DMS 273 (cell line): ENCODE data around the gene PAK6.

Experiments
- DNase-seq: peaks from one replicate; lab custom pipeline; 2025; ENCODE audit not compliant: unreplicated experiment; lab: John Stamatoyannopoulos, UW

The PAK6 gene

DNA sequence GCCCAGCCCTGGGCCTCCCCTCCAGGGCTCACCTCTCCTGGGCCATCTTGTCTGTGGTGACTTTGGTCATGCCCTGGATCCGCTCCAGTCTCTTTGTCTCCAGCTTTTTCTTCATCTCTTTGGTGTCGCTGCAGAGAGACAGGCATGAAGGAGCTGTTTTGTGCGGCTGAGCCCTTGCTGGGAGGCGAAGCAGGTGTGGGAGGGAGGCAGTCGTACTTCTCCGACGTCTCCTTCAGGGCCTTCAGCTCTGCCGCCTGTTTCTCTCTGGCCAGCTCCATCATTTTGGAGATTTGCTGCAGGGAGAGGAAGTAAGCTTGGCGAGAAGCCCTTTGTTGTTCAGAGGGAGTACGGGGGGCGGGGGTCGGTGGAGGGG, 51.7 kb downstream of the PAK6 start:
- DNase-seq = no peak

DNA sequence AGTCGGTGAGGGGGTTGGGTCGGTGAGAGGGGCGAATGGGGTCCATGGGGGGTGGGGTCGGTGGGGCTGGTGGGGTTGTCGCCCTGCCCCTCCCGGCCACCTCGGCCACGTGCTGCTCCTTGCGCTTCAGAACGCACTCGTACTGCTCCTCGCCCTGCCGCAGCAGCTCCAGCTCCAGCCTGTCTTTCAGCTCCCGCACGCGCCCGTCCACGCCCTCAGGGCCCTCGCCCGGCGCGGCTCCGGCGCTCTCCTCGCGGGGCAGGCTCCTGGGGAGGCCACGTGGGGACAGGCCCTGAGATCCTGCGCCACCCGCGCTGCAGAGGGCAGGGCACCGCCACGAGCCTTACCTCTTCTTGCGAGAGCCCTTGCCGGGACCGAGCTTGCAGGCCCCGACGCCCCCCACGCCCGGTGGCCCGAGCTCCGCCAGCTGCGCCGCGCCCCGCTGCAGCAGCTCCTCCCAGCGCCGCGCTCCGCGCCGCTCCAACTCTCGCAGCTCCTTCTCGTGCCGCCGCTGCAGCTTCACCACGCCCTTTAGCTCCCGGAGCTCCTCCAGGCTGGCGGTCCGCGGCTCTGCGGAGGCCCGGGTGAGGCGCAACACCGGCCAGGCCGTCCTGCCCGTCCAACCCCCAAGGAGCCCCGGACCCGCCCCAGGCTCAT, 52.2 kb downstream of the PAK6 start:
- peak; percentile 79 for DNase-seq

DNA sequence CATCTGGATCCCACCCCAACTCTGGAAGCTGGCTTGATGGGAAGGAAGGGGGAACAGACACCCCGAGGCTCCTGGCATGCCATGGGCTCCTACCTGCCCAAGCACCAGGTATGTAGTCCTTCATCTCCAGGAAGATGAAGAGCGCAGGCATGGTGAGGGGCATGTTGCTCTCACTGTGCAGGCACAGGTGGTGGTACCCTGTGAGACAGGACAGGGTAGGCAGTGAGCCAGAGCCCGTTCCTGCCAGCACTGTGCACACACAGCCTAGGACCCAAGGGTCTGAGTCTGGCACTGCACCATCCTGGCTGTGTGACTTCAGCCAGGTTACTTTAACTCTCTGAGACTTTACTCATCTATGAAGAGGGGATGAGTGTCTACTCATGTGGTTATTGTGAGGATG, 53.4 kb downstream of the PAK6 start:
- no peak for DNase-seq

DNA sequence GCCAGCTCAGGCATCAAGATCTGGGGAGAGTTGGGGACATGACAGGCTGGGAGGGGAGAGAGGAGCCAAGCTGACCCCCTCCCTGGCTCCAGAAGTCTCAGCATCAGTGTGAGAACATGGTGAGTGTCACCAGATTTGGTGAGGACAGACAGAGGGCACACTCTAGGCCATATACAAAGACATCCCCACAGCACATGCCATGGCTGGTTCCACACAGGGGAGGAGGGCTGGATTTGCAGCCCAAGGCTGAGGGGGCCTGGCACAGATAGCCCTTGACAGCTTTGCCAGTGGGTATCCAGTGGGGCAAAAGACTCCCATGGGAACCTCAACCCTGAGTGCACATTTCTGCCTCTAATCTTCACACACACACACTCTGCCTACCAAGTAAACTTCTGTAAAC, 54.1 kb downstream of the PAK6 start:
- no peak for DNase-seq

DNA sequence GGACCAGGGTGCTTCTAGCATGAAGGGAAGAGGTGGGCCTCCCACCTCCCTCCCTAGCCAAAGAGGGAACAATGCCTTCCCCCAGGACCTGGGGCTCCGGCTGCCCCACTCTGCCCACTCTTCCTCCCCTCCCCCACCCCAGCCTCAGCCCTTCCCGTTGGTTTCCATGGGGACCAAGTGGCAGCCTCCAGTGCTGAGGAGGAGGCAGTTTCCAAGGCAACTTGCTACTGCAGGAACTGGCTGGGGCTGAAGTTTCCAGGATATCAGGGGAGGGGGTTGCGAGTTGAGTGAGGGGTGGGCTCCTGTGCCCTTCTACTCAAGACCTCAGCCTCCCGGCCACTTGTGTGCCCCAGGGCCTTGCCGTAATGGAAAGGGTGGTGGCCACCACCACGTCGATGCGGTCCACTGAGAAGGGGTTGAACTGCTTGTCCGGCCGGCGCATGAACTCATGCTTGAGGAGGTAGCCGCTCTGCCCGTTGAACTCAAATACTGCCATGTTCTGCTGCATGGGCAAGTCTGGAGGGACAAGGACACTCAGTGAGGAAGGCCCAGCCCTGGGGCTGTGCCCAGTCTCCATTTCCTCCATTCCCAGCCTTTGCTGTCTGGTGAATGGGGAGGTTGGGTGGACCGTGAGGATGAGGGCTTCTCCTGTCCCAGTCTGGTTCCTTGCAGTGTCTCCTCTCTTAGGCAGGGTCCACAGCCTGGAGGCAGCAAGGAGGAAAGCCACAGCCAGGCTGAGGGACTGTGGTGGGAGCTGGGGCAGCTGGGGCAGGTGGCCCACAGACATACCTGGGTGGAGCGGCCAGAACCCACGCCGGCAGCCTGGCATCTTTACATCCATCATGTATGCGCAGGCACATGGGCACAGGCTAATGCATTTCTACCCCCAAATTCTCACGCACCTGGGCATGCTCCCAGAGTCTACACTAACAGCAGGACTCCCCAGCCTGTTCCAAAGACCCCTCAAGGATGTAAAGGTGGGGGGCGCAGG, 55.3 kb downstream of the PAK6 start:
- no peak for DNase-seq

DNA sequence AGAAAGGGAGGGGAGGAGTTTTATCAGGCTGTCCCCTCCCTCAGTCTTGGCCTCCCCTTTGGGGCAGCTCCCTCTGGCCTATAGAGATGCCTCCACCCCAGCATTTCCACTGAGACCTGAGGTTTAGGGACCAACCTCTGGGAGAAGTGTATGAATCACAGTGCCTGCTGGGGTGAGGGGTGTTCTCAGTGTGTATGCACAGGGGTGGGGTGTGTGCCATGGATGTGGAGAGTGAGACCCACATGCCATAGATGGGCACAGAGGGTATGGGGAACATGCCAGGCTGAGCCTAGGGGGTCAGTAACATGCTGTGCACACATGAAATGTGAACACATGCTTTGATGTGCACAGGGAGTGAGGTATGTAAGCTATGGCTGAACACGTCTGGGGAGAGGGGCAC, 56.4 kb downstream of the PAK6 start:
- no peak for DNase-seq

DNA sequence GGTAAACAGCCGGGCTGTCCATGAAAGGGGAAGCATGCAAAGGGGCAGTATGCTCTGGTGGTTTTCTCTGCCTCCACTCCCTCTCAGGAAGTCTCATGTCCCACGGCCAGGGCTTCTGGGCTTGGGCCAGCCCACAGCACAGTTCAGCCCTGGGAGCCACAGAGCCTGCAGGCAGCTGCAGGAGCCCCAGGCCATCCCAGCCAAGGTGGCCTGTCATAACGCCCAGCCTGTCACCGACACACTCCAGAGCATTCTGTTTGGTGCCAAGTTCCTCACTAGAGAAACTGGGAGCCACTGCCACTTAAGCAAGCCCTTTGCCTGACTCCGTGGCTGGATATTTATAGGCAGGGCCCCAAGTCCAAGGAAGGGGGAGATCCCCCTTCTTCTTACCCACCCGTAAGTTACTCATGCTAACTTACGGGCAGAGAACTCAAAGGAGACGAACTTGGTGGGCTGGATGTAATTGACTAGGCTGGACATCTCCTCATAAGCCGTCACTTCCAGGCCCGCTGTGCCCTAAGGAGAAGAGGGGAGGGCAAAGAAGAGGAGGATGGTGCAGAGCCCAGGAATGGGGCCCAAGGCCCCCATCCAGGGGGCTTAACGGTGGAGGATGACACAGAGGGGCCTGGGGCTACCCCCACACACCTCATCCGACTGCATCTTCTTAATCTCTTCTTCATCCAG, 57.2 kb downstream of the PAK6 start:
- DNase-seq = no peak

DNA sequence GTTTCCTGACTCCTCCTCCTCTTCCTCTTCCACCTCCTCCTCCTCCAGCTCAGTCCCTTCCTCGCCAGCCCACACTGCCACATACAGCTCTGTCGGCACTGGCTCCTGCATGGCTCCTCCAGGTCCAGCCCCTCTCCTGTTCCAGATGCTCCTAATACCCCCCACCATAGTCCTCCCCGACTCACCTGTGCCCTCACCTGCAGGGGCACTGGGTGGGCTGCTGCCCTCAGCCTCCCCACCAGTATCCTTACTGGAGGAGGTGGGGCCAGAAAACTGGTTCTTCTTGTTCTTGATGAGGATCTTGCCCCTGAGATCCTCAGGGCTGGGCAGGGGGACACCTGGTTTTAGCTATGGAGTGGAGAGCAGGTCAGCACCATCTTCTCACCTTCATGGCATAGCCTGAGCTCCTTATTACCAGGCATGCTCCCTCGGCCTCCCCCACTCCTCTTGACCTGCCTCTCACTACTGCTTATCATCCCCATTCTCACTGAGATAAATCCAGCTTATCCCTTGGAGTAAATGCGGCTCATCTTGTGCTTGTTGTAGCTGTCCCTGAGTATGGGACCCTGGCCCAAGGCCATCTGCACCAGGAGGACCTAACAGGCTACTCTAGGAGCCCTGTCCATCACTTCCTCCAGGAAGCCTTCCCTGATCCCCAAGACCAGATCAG, 57.8 kb downstream of the PAK6 start:
- no peak for DNase-seq

DNA sequence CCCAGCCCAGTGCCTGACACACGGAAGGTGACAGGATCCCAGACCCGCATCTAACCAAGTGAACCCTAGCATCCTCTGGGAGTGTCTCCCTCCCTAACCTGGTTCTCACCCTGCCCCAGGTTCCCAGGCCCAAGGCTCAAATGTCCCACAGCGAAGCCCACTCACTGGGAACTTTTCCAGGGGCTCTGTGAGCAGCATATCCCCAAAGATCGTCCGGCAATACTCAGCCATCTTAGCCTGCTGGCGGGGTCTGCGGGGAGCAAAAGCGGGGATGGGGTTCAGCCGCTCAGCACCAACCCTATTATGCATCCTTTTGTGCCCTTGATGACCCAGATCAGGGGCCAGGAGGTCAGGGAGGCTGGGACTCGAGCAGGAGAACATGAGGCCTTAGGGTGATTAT, 58.5 kb downstream of the PAK6 start:
- no peak for DNase-seq

DNA sequence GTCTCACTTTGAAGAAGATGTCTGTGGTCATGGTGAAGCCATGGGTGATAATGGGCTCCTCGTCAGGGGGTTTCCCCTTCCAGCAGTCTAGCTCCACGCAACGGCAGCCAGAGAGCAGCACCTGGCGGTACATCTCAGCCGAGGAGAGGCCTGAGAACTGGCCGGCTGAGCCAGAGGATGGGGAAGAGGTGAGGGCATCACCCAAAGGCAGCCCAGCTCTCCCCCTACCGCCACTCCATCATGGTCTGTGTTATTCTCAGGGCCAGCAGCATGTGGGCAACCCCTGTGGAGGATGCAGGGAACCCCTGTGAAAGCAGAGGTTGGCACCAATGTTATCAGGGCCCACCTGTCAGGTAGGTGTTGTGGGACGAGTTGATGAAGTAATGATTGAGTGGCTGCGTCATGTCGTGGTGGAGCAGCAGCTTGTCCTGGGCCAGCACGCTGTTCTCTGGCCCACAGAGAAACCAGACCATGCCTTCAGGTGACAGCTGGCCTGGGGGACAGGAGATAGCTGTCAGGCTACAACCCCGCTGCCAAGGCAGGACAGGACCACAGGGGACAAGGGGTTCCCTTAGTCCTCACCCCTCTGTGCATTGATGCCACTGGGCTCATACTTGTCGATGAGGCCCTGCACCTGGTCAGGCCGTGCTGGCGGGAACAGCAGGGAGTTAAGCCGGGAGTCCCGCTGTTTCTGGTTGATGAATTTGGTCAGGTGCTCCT, 59.5 kb downstream of the PAK6 start:
- no peak for DNase-seq

DNA sequence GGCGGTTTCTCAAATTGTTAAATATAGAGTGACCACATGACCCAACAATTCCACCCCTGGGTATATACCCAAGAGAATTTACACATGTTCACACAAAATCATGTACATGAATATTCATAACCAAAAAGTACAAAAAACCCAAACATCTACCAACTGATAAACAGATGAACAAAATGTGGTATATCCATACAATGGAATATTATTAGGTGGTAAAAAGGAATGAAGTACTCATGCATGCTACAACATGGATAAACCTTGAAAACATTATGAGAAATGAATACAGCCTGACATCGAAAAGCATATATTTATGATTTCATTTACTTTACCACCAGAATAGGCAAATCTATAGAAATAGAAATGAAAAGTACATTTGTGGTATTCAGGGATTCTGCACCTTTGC, 61.5 kb downstream of the PAK6 start:
- DNase-seq = no peak

DNA sequence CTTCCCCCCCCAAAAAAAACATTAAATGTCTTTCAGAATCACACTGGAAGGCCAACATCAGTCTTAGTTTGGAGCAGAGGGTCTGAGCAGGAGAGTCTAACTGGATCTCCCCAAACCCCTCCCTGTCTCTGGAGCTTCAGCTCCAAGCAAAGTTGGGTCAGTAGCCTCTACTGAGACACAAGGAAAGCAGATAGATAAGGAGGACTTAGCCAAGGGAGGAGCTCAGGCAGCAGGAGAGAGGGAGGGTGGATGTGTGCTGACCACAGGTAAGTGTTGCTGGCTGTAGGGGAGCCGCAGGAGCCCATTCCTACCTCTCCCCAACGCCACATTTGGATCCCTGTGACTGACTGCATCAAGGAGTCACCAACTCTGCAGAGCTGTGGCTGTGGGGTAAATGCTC, 61.9 kb downstream of the PAK6 start:
- no peak for DNase-seq

DNA sequence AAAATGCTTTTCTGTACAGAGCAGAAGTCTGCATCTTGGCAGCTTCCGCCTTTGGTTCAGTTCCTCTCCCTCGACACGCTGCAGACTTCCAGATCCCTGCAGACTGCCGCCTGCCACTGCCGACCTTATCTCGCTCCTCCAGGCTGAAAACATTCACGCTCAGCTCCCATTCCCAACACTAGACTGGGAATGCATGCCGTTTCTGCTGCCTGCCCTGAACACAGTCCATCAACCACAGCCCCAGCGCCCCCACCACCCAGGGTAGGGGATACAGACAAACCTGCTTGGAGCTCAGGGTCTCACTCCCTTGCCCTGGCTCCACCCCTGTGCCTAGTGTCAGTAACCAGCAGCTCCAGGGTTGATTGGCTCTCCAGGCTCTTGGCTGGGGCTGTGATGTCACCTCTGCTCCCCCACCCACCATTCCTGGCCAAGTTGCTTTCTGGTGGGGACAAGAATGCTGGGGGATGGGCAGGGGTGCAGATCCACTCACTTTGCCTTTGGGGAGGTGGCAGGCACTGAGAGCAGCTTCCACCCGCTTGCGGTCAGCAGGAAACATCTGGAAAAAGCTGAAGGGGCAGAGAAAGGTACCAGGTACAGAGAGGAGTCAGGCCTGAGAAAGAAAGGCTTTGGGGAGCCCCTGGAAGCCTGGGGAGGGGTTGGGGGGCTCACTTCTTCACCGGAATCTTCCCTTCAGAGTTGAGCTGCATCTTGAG, 62.8 kb downstream of the PAK6 start:
- no peak for DNase-seq

DNA sequence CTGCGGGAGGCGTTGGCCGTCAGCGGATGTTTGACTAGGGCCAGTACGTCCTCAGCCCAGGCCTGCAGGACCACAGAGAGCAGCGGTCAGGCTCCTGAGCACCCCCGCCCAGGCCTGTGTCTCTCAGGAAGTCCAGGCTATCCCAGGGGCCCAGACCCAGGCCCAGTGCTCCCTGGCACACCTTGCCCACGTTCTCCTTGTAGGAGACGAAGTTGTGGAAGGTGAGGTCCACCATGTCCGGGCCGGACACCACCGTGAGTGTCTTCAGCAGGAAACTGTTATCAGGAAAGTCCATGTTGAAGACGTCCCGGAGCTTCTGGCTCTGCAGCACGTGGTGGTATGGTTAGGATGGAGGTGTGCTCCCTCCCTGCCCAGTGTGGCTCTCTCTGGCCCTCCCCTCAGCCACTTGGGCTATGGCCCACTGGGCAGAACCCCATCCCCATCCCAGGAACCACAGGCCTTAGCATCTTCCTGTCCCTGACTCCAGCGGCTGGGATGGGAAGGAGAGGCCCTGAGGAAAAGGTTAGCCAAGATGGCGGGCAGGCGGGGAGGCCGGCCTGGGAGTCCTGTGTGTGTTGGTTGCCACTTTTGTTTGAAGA, 63.5 kb downstream of the PAK6 start:
- DNase-seq = no peak

DNA sequence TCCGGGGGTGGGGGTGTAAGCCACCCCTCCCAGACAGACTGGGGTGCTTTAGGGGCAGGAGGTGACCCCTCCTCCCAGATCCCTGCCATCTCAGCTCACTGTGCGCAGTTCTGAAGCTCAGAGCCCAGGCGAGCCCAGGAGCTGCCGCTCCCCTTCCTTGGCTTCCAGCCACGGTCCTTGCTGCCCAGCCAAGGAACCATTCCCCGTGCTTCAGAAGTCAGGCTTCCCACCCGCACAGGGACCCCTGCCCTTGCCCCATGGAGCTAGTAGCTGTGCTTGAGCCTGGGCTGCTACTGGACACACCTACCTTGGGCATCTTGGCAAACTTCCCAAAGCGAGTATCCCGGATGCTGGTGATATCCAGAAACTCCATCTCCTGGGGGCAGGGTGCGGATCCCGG, 64.1 kb downstream of the PAK6 start:
- DNase-seq = no peak

DNA sequence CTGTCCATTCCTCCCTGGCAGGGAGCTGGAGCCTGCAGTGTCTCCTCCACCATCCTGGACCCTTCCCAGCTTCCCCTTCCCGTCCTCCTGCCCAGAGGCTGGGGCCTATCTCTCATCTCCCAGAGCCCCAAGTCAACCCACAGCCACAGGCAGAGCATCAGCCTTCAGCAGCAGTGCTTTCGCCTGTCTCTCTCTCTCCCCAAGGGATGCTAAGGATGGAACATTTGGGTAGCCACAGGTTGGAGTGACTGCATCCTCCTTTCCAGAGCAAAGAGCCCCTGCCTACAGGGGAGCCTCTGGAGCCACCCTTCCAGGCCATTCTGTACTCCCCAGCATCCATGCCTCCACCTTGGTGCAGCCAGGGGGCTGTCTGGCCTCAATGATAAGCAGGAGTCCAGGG, 64.7 kb downstream of the PAK6 start:
- DNase-seq = no peak

DNA sequence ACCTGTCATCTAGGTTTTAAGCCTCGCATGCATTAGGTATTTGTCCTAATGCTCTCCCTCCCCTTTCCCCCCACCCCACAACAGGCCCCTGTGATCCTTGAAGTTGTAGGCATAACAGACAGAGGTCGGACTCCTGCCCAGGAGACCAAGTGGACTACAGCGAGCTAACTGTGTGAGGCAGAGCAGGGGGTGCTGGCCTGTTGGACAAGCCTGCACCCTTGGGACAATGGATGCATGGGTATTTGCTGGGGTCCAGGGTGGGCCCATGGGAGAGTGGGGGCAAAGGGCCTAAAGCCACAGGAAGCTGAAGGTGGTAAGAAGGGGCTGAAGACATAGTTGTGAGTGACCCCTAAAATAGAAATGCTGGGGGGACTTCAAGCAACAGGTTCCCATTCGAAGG, 66.4 kb downstream of the PAK6 start:
- no peak for DNase-seq

DNA sequence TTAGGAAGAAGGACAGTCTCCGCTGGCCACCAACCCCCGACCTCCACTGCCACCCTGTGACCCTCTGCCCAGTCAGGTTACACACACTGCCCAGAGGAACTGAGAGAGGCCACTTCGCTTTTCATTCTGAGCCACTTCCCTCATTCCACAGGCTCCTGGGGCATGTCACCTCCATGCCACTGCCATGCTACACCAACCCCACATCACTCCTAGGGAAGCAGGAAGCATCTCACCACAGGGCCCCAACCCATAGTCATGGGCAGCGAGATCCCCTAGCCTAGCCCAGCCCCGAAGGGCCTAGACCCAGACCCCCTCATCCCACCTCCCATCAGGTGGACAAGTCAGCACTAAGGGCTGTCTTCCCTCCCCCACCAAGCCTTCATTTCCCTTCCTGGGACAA, 67.5 kb downstream of the PAK6 start:
- no peak for DNase-seq

DNA sequence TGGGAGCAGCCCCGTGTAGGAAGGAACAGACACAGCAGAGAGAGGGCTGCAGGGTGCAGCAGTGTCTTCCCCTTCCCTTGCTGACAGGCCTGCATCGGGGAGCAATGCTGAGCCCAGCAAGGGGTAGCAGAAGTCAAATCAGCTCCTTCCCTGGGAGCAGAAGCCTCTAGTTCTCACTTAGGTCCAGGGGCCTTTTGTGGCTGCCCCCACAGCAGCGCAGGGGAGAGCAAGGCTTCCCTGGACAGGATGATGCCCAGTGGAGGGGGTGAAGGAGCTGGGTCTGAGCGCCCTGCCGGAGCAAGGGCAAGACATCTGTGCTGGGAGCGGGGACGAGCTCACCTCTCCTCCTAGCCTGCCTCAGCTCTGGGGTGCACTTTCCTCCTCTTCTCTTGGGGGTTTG, 68.0 kb downstream of the PAK6 start:
- no peak for DNase-seq
